Liver (tissue), 3 donors: ENCODE measurements around the gene DZANK1.

Source experiments
- ATF3 ChIP-seq: IDR thresholded peaks from 2 replicates; pipeline ENCODE4 v1.6.1; 2016; ENCODE audit warnings: antibody characterized with exemption
- EGR1 ChIP-seq, 2 donors: IDR thresholded peaks; 2 replicates each; pipeline ENCODE4 v1.6.1; 2016 to 2018; ENCODE audit warnings: antibody characterized with exemption in 2 of 2, low read depth in 2 of 2
- GABPA ChIP-seq, 2 donors: IDR thresholded peaks in 1 of 2; conservative IDR thresholded peaks in 1 of 2; 2 replicates each; pipeline ENCODE4 v1.6.1; 2016; ENCODE audit warnings: antibody characterized with exemption in 2 of 2, mild to moderate bottlenecking in 1 of 2, moderate library complexity in 1 of 2
- MAX ChIP-seq: IDR thresholded peaks from 2 replicates; pipeline ENCODE4 v1.6.1; 2016; ENCODE audit warnings: antibody characterized with exemption
- NR2F2 ChIP-seq: IDR thresholded peaks from 2 replicates; pipeline ENCODE4 v1.6.1; 2016; ENCODE audit warnings: antibody characterized with exemption
- RAD21 ChIP-seq, 2 donors: IDR thresholded peaks; 2 replicates each; pipeline ENCODE4 v1.6.1; 2016; ENCODE audit warnings: antibody characterized with exemption in 2 of 2, mild to moderate bottlenecking in 2 of 2
- REST ChIP-seq: IDR thresholded peaks from 2 replicates; pipeline ENCODE4 v1.6.1; 2016; ENCODE audit warnings: antibody characterized with exemption, mild to moderate bottlenecking
- SP1 ChIP-seq: IDR thresholded peaks from 2 replicates; pipeline ENCODE4 v1.6.1; 2018; ENCODE audit warnings: antibody characterized with exemption, mild to moderate bottlenecking
- TAF1 ChIP-seq: conservative IDR thresholded peaks from 2 replicates; pipeline ENCODE4 v1.6.1; 2016; ENCODE audit warnings: antibody characterized with exemption, mild to moderate bottlenecking
- YY1 ChIP-seq: IDR thresholded peaks from 2 replicates; pipeline ENCODE4 v1.6.1; 2016; ENCODE audit warnings: antibody characterized with exemption, mild to moderate bottlenecking
- TF ChIP-seq, protein P1 (sequence below): fragments of 150-350 bp; IDR thresholded peaks from 2 replicates; pipeline ENCODE4 v1.5.1; 2017; ENCODE audit warnings: improper control_type of control experiment, low read depth, low read length; ENCODE audit not compliant: missing input control
- donor health status: healthy.
- donor health status: healthy.

- TF ChIP-seq RAD21 (IDR thresholded peaks at IDR 0.05), result no peak
- TF ChIP-seq, protein P1, sequence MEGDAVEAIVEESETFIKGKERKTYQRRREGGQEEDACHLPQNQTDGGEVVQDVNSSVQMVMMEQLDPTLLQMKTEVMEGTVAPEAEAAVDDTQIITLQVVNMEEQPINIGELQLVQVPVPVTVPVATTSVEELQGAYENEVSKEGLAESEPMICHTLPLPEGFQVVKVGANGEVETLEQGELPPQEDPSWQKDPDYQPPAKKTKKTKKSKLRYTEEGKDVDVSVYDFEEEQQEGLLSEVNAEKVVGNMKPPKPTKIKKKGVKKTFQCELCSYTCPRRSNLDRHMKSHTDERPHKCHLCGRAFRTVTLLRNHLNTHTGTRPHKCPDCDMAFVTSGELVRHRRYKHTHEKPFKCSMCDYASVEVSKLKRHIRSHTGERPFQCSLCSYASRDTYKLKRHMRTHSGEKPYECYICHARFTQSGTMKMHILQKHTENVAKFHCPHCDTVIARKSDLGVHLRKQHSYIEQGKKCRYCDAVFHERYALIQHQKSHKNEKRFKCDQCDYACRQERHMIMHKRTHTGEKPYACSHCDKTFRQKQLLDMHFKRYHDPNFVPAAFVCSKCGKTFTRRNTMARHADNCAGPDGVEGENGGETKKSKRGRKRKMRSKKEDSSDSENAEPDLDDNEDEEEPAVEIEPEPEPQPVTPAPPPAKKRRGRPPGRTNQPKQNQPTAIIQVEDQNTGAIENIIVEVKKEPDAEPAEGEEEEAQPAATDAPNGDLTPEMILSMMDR, result no peak
- TF ChIP-seq YY1, result no peak
- TF ChIP-seq REST, result no peak
- no peak for TF ChIP-seq NR2F2
- no peak for TF ChIP-seq MAX
- TF ChIP-seq TAF1, result no peak
- TF ChIP-seq GABPA (IDR thresholded peaks at IDR 0.05 in 1 of 2, conservative IDR thresholded peaks at IDR 0.05 in 1 of 2), result no peak
- TF ChIP-seq ATF3, result no peak
- no peak for TF ChIP-seq SP1
- TF ChIP-seq EGR1 (IDR thresholded peaks at IDR 0.05; ENCODE audit: low read depth in 2 of 2), result no peak
These were observed 46.4 kb upstream of the DZANK1 start for GRCh38 chr20:18513208-18513607.
